ENCODE measurements around the gene DHX34. TPM values are rescaled to one million over a fixed set of nuclear protein-coding genes. Genes with fewer than 3 reads are reported as not detected.
"Not testable (repeated sequence)": the region's sequence is repeated elsewhere in the genome, so short reads cannot be mapped to it uniquely, and the experiment has no call there.

Gene DHX34
- total and polyA plus RNA-seq, 7 donors: 7.5 to 30.6 (median 10.0) TPM

- Histone ChIP-seq H3K4me3 (no peak overlapping the region), H3K27ac (no peak overlapping the region), H3K9me3 (no peaks in the 10 kb centered on the region), H3K4me1 (no peaks in the 10 kb centered on the region), H3K36me3 (ENCODE audit: insufficient read depth in 1 of 2, low read depth in 1 of 2) (no peaks in the 10 kb centered on the region), H3K27me3 (ENCODE audit: insufficient read depth in 3 of 3, low read length in 2 of 3) (peaks cover 0 to 68% (median 18%) of the 10 kb centered on the region in 3 donors)
- 52 to 55% (median 54%) methylated on average over 8 of the region's 8 CpGs for WGBS, 3 donors
- ATAC-seq: no peak
- intact Hi-C loops (cut with DNase I): no loop called here
- DNase-seq: no peak
- no peak for TF ChIP-seq CTCF (IDR thresholded peaks at IDR 0.05)
Measured at GRCh38 chr19:47411101-47411500, 62.0 kb downstream of the DHX34 start.

- 66 to 67% (median 67%) methylated on average over 9 of the region's 9 CpGs for WGBS, 3 donors
Measured at GRCh38 chr19:47411696-47412095, 62.6 kb downstream of the DHX34 start.

GRCh38 chr19:47413941-47414340 is 64.8 kb downstream of the DHX34 start:
- Histone ChIP-seq H3K4me3 (no peak overlapping the region), H3K27ac (no peak overlapping the region), H3K27me3 (ENCODE audit: insufficient read depth in 3 of 3, low read length in 2 of 3) (peaks cover 0 to 64% (median 27%) of the 10 kb centered on the region in 3 donors), H3K9me3 (no peaks in the 10 kb centered on the region), H3K4me1 (no peaks in the 10 kb centered on the region), H3K36me3 (ENCODE audit: insufficient read depth in 1 of 2, low read depth in 1 of 2) (no peaks in the 10 kb centered on the region)
- no peak for ATAC-seq
- no peak for TF ChIP-seq CTCF (IDR thresholded peaks at IDR 0.05)
- no peak for DNase-seq
- intact Hi-C loops (cut with DNase I): no loop called here
- WGBS, 3 donors: 91 to 92% (median 91%) methylated on average over 16 of the region's 16 CpGs

More at GRCh38 chr19:47411696-47412095, 62.6 kb downstream of the DHX34 start:
- H3K4me3 ChIP-seq; H3K4me1 ChIP-seq; DNase-seq; ATAC-seq; H3K9me3 ChIP-seq; H3K36me3 ChIP-seq (ENCODE audit: insufficient read depth in 1 of 2, low read depth in 1 of 2); H3K27ac ChIP-seq; intact Hi-C loops (cut with DNase I): not testable (repeated sequence)
- H3K27me3 ChIP-seq (ENCODE audit: insufficient read depth in 3 of 3, low read length in 2 of 3): peaks cover 0 to 68% (median 18%) of the 10 kb centered on the region in 3 donors

- peaks cover 0 to 59% (median 25%) of the 10 kb centered on the region in 3 donors for H3K27me3 ChIP-seq (ENCODE audit: insufficient read depth in 3 of 3, low read length in 2 of 3)
- no peaks in the 10 kb centered on the region for H3K4me1 ChIP-seq
- no peaks in the 10 kb centered on the region for H3K36me3 ChIP-seq (ENCODE audit: insufficient read depth in 1 of 2, low read depth in 1 of 2)
- intact Hi-C loops (cut with DNase I): no loop called here
- H3K27ac ChIP-seq: no peak overlapping the region
- H3K9me3 ChIP-seq: no peaks in the 10 kb centered on the region
- DNase-seq (no peak), ATAC-seq (no peak)
- 65 to 71% (median 66%) methylated on average over 21 of the region's 21 CpGs for WGBS, 3 donors
- TF ChIP-seq CTCF (IDR thresholded peaks at IDR 0.05): no peak
- no peak overlapping the region for H3K4me3 ChIP-seq
Measured at GRCh38 chr19:47414469-47414868, 65.4 kb downstream of the DHX34 start.

- ATAC-seq (no peak), DNase-seq (no peak)
- intact Hi-C loops (cut with DNase I): no loop called here
Measured at GRCh38 chr19:47415953-47416642, 67.0 kb downstream of the DHX34 start.

More at GRCh38 chr19:47415953-47416642, 67.0 kb downstream of the DHX34 start:
- Histone ChIP-seq H3K27me3 (ENCODE audit: insufficient read depth in 3 of 3, low read length in 2 of 3) (peaks cover 0 to 72% (median 33%) of the 10 kb centered on the region in 3 donors), H3K4me3 (no peak overlapping the region), H3K36me3 (ENCODE audit: insufficient read depth in 1 of 2, low read depth in 1 of 2) (no peaks in the 10 kb centered on the region), H3K4me1 (no peaks in the 10 kb centered on the region), H3K9me3 (no peaks in the 10 kb centered on the region), H3K27ac (no peak overlapping the region)
- 78 to 84% (median 80%) methylated on average over 21 of the region's 21 CpGs for WGBS, 3 donors
- no peak for TF ChIP-seq CTCF (IDR thresholded peaks at IDR 0.05)
